Upper lobe of left lung (tissue), 6 donors: ENCODE measurements around the gene P2RX7. TPM values are rescaled to one million over a fixed set of nuclear protein-coding genes. Genes with fewer than 3 reads are reported as not detected.

Experiments
- ATAC-seq, 2 donors: fragments of 200-7000 bp; cut with Tn5 transposase; one replicate each; pipeline ENCODE4 v1.9.1; 2022; ENCODE audit warnings: mild to moderate bottlenecking in 2 of 2, moderate library complexity in 2 of 2; ENCODE audit not compliant: low FRiP score in 2 of 2
- DNase-seq, 2 donors: peaks; one replicate each; pipeline ENCODE4 v3.0.0-alpha.2; 2019 to 2020
- H3K27ac ChIP-seq, 4 donors: fragments of 200-600 bp; sonication (generic); one replicate each; pipeline ENCODE4 v1.5.1; 2016 to 2019
- H3K27me3 ChIP-seq, 4 donors: fragments of 200-600 bp; sonication (generic); one replicate each; pipeline ENCODE4 v1.5.1; 2017 to 2019
- H3K36me3 ChIP-seq, 4 donors: fragments of 200-600 bp; sonication (generic); one replicate each; pipeline ENCODE4 v1.5.1; 2016 to 2019
- H3K4me1 ChIP-seq, 4 donors: fragments of 200-600 bp; sonication (generic); one replicate each; pipeline ENCODE4 v1.5.1; 2018 to 2019
- H3K4me3 ChIP-seq, 4 donors: fragments of 200-600 bp; sonication (generic); one replicate each; pipeline ENCODE4 v1.5.1; 2017 to 2019; ENCODE audit warnings: mild to moderate bottlenecking in 2 of 4, moderate library complexity in 1 of 4
- H3K9me3 ChIP-seq, 4 donors: fragments of 200-600 bp; sonication (generic); one replicate each; pipeline ENCODE4 v1.5.1; 2018 to 2019
- EP300 ChIP-seq, 4 donors: sonication (generic); formaldehyde crosslinking; IDR thresholded peaks; one replicate each; pipeline ENCODE4 v1.5.1; 2017; ENCODE audit warnings: antibody characterized with exemption in 4 of 4, control low read depth in 2 of 4
- POLR2A ChIP-seq, 4 donors: fragments of 450-650 bp; IDR thresholded peaks; one replicate each; pipeline ENCODE4 v1.5.1; 2016 to 2017; ENCODE audit warnings: antibody characterized with exemption in 4 of 4, mild to moderate bottlenecking in 2 of 4
- POLR2AphosphoS5 ChIP-seq, 2 donors: sonication (generic); formaldehyde crosslinking; IDR thresholded peaks; one replicate each; pipeline ENCODE4 v1.5.1; 2017; ENCODE audit warnings: antibody characterized with exemption in 2 of 2
- WGBS, 2 donors: methylation state at CpG; one replicate each; pipeline ENCODE4 v1.1.5; 2017 to 2018; 5-methylcytosine and 5-hydroxymethylcytosine counted together
- small RNA-seq, 4 donors: library from RNA; depleted of rRNA; stranded (forward); fragments of <200 nt; gene quantifications; one replicate each; pipeline ENCODE3, GENCODE V24; 2016
- total RNA-seq, 6 donors: library from RNA; depleted of rRNA in 4 of 6; stranded (reverse); fragments of >200 nt in 4 of 6; gene quantifications; one replicate each; pipeline versions ENCODE4 v1.1.0 to v1.2.1, GENCODE V29; 2016 to 2021
- TF ChIP-seq, protein P1 (sequence below), 6 experiments: fragments of 450-650 bp in 4 of 6; fragments of 200-600 bp in 2 of 6; sonication (generic) in 2 of 6; IDR thresholded peaks; one replicate each; pipeline ENCODE4 v1.5.1; 2016 to 2019; ENCODE audit warnings: antibody characterized with exemption in 6 of 6
- donor health status: DM: no; HTN: no; CAD: no; lungs with moderate emphysema.
- donor health status: DM: no; HTN: yes; CAD: no; lungs with severe emphysema.

P2RX7 gene
- total RNA-seq, 6 donors from 2014 or later: 8.2 to 37.1 (median 15.4) TPM

DNA sequence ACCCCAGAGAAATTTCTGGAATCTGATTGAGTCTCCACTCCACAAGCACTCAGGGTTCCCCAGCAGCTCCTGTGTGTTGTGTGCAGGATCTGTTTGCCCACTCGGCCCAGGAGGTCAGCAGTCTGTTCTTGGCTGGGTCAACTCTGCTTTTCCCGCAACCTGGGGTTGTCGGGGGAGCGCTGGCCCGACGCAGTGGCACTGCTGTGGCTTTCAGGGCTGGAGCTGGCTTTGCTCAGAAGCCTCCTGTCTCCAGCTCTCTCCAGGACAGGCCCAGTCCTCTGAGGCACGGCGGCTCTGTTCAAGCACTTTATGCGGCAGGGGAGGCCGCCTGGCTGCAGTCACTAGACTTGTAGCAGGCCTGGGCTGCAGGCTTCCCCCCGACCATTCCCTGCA is 100.9 kb downstream of the P2RX7 start:
- H3K36me3 ChIP-seq: peaks cover 0 to 61% (median 35%) of the 10 kb centered on the region in 4 donors
- H3K27me3 ChIP-seq: no peaks in the 10 kb centered on the region
- H3K4me1 ChIP-seq: peaks cover 7 to 15% (median 11%) of the 10 kb centered on the region in 4 donors
- 86% methylated on average over 7 to 11 of the region's 11 CpGs for WGBS, 2 donors
- no peaks in the 10 kb centered on the region for H3K9me3 ChIP-seq
- no peak overlapping the region for H3K4me3 ChIP-seq
- H3K27ac ChIP-seq: peak overlapping the region in 2 of 4 donors; percentile 4 to 40
- no peak for DNase-seq
- no peak for TF ChIP-seq POLR2A (IDR thresholded peaks at IDR 0.05)
- no peak for TF ChIP-seq EP300 (IDR thresholded peaks at IDR 0.05)
- TF ChIP-seq, protein P1, sequence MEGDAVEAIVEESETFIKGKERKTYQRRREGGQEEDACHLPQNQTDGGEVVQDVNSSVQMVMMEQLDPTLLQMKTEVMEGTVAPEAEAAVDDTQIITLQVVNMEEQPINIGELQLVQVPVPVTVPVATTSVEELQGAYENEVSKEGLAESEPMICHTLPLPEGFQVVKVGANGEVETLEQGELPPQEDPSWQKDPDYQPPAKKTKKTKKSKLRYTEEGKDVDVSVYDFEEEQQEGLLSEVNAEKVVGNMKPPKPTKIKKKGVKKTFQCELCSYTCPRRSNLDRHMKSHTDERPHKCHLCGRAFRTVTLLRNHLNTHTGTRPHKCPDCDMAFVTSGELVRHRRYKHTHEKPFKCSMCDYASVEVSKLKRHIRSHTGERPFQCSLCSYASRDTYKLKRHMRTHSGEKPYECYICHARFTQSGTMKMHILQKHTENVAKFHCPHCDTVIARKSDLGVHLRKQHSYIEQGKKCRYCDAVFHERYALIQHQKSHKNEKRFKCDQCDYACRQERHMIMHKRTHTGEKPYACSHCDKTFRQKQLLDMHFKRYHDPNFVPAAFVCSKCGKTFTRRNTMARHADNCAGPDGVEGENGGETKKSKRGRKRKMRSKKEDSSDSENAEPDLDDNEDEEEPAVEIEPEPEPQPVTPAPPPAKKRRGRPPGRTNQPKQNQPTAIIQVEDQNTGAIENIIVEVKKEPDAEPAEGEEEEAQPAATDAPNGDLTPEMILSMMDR (IDR thresholded peaks at IDR 0.05): no peak
- no peak for TF ChIP-seq POLR2AphosphoS5 (IDR thresholded peaks at IDR 0.05)
- no peak for ATAC-seq

DNA sequence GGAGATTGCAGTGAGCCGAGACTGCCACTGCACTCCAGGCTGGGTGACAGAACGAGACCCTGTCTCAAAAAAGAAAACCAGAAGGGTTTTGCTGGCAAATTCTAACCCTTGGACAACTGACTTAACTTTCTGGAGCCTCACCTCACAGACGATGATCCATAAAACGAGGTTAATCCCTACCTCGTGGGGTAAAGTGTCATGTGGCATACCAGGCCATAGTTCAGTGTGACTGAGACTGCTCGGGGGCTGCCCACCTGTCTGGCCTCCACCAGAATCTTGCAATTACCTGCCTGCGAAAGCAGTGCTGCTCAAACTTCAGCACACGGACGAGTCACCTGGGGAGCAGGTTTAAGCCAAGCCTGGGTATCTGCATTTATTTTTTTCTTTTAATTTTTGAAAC is 104.1 kb downstream of the P2RX7 start:
- H3K4me1 ChIP-seq: peaks cover 12 to 26% (median 21%) of the 10 kb centered on the region in 4 donors
- H3K36me3 ChIP-seq: peaks cover 0 to 57% (median 26%) of the 10 kb centered on the region in 4 donors
- no peaks in the 10 kb centered on the region for H3K9me3 ChIP-seq
- ATAC-seq: no peak
- 91 to 98% methylated on average over 9 of the region's 9 CpGs for WGBS, 2 donors
- TF ChIP-seq, protein P1 (IDR thresholded peaks at IDR 0.05): no peak
- TF ChIP-seq POLR2AphosphoS5 (IDR thresholded peaks at IDR 0.05) (no peak), EP300 (IDR thresholded peaks at IDR 0.05) (no peak), POLR2A (IDR thresholded peaks at IDR 0.05) (no peak)
- no peaks in the 10 kb centered on the region for H3K27me3 ChIP-seq
- no peak for DNase-seq
- no peak overlapping the region for H3K4me3 ChIP-seq
- H3K27ac ChIP-seq: no peak overlapping the region

DNA sequence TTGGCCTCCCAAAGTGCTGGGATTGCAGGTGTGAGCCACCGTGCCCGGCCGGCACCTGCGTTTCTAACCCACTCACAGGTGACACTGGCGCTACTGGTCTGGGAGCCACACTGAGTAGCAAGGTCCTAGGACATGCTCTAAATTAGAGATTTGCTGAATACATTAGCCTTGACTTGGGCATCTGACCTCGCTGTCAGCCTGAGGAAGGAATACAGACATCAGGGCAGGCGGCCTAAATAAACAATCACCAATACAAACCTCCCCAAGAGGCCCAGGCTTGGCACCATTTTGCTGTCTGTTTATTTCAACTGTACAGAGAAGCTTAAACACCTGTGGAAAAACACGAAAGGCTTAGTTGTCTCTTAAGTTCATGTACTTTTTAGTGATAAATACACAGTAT is 104.7 kb downstream of the P2RX7 start:
- WGBS, 2 donors: 65 to 77% methylated on average over 8 of the region's 8 CpGs
- no peak for TF ChIP-seq POLR2A (IDR thresholded peaks at IDR 0.05)
- no peak for TF ChIP-seq EP300 (IDR thresholded peaks at IDR 0.05)
- TF ChIP-seq, protein P1 (IDR thresholded peaks at IDR 0.05): no peak
- no peak for TF ChIP-seq POLR2AphosphoS5 (IDR thresholded peaks at IDR 0.05)

More for the DNA sequence above, 104.7 kb downstream of the P2RX7 start:
- DNase-seq (no peak), ATAC-seq (no peak)
- Histone ChIP-seq H3K4me1 (peaks cover 12 to 26% (median 21%) of the 10 kb centered on the region in 4 donors), H3K27ac (peak overlapping the region in 1 of 4 donors; percentile 60), H3K27me3 (no peaks in the 10 kb centered on the region), H3K9me3 (no peaks in the 10 kb centered on the region), H3K4me3 (no peak overlapping the region), H3K36me3 (peaks cover 0 to 62% (median 24%) of the 10 kb centered on the region in 4 donors)

Small RNAs within 50 kb of the gene (small RNA-seq; reads per million reads assigned to genes)
- 0 reads per million in 4 donors for gene AC079602.1
- 0 reads per million in 4 donors for gene RF00156
- gene Z98941.1: 0 reads per million in 4 donors

Other genes starting within 250 kb of the P2RX7 start
- 10 to 100 TPM; 17.8 to 44.3 (median 23.2) TPM for gene SPPL3, start 228.5 kb upstream of the P2RX7 start, total RNA-seq
- under 1 TPM in 2 of 6 donors, not detected in 4; 0.24 to 0.30 TPM for gene HNF1A, start 154.3 kb upstream of the P2RX7 start, total RNA-seq
- 10 to 100 TPM; 12.2 to 19.6 (median 16.0) TPM for gene C12orf43, start 116.4 kb upstream of the P2RX7 start, total RNA-seq
- 10 to 100 TPM in 4 of 6 donors, 1 to 10 TPM in 2; 5.2 to 24.2 (median 17.2) TPM for gene OASL, start 93.6 kb upstream of the P2RX7 start, total RNA-seq
- gene P2RX4, start 77.3 kb downstream of the P2RX7 start, total RNA-seq: 10 to 100 TPM; 62.7 to 98.5 (median 79.5) TPM
- gene CAMKK2, start 163.8 kb downstream of the P2RX7 start, total RNA-seq: 10 to 100 TPM; 27.7 to 63.9 (median 41.7) TPM
- gene ANAPC5, start 219.5 kb downstream of the P2RX7 start, total RNA-seq: 100 to 1,000 TPM in 2 of 6 donors, 10 to 100 TPM in 4; 68.1 to 172 (median 87.3) TPM